K562 (cell line): Measurements from ENCODE around the gene MYOZ1. TPM values are rescaled to one million over a fixed set of nuclear protein-coding genes. Genes with fewer than 3 reads are reported as not detected.
A peak's percentile ranks its signal among the peaks of the same experiment; 100 is the strongest.

Source experiments
- BCLAF1 ChIP-seq, 2 experiments: fragments of 450-650 bp in 1 of 2; IDR thresholded peaks; 2 replicates each; pipeline ENCODE4 v1.6.1; 2011 to 2017; ENCODE audit warnings: low read depth in 2 of 2, antibody characterized with exemption in 1 of 2, borderline replicate concordance in 1 of 2, low read length in 1 of 2, mild to moderate bottlenecking in 1 of 2, mixed read lengths in 1 of 2; ENCODE audit not compliant: control insufficient read depth in 1 of 2
- FOXM1 ChIP-seq, 2 experiments: fragments of 450-650 bp in 1 of 2; sonication (generic) in 1 of 2; formaldehyde crosslinking in 1 of 2; IDR thresholded peaks; 2 replicates each; pipeline versions ENCODE4 v1.6.1 to v1.9.0; 2017 to 2022; ENCODE audit warnings: low read depth in 2 of 2, mild to moderate bottlenecking in 2 of 2, missing genetic modification reagents in 1 of 2, moderate library complexity in 1 of 2
- FOXP4 ChIP-seq: sonication (generic); formaldehyde crosslinking; IDR thresholded peaks from 2 replicates; pipeline ENCODE4 v1.8.0; 2022; ENCODE audit warnings: mild to moderate bottlenecking, missing genetic modification reagents, borderline replicate concordance
- ILK ChIP-seq: fragments of 450-650 bp; IDR thresholded peaks from 2 replicates; pipeline ENCODE4 v1.6.1; 2016; ENCODE audit warnings: missing genetic modification characterization, low read depth, mild to moderate bottlenecking, missing compliant biosample characterization, moderate library complexity, borderline replicate concordance
- KAT8 ChIP-seq: fragments of 450-650 bp; IDR thresholded peaks from 2 replicates; pipeline ENCODE4 v1.6.1; 2016; ENCODE audit warnings: low read depth, mild to moderate bottlenecking
- NFE2L1 ChIP-seq: fragments of 450-650 bp; IDR thresholded peaks from 2 replicates; pipeline ENCODE4 v1.6.1; 2016; ENCODE audit warnings: missing genetic modification characterization, low read depth, mild to moderate bottlenecking, missing compliant biosample characterization, moderate library complexity, borderline replicate concordance
- NFRKB ChIP-seq: fragments of 450-650 bp; IDR thresholded peaks from 2 replicates; pipeline ENCODE4 v1.6.1; 2016; ENCODE audit warnings: low read depth
- PHF8 ChIP-seq: fragments of 200-600 bp; sonication (generic); IDR thresholded peaks from 2 replicates; pipeline ENCODE4 v1.6.1; 2012; ENCODE audit warnings: mixed run types, mild to moderate bottlenecking, inconsistent platforms, low read length, moderate library complexity, borderline replicate concordance
- PTRF ChIP-seq: fragments of 450-650 bp; IDR thresholded peaks from 2 replicates; pipeline ENCODE4 v1.6.1; 2016; ENCODE audit warnings: mild to moderate bottlenecking, missing genetic modification characterization, missing compliant biosample characterization
- RBFOX2 ChIP-seq: fragments of 200-400 bp; formaldehyde crosslinking; IDR thresholded peaks from 2 replicates; pipeline ENCODE4 v1.6.1; 2017; ENCODE audit warnings: low read depth, mild to moderate bottlenecking, low read length, moderate library complexity
- SRSF1 ChIP-seq: fragments of 200-400 bp; formaldehyde crosslinking; IDR thresholded peaks from 2 replicates; pipeline ENCODE4 v1.6.1; 2017; ENCODE audit warnings: mild to moderate bottlenecking, low read depth, low read length, moderate library complexity
- TBL1XR1 ChIP-seq, 2 experiments: IDR thresholded peaks; 2 replicates each; pipeline ENCODE4 v1.6.1; 2012; ENCODE audit warnings: improper control_type of control experiment in 2 of 2, low read length in 2 of 2, mild to moderate bottlenecking in 1 of 2
- TCF15 ChIP-seq: fragments of 250-450 bp; sonication (Bioruptor Pico); IDR thresholded peaks from 2 replicates; pipeline ENCODE4 v1.8.0; 2022; ENCODE audit warnings: moderate library complexity, mild to moderate bottlenecking, inconsistent platforms
- ZNF507 ChIP-seq: conservative IDR thresholded peaks from 2 replicates; pipeline ENCODE4 v1.6.1; 2017; ENCODE audit warnings: missing genetic modification characterization, missing compliant biosample characterization
- ZNF639 ChIP-seq, 2 experiments: fragments of 200-800 bp in 1 of 2; sonication (Bioruptor generic) in 1 of 2; sonication (generic) in 1 of 2; formaldehyde crosslinking in 1 of 2; IDR thresholded peaks in 1 of 2; conservative IDR thresholded peaks in 1 of 2; 2 replicates each; pipeline versions ENCODE4 v1.5.0 to v1.6.1; 2016 to 2020; ENCODE audit warnings: missing compliant biosample characterization in 1 of 2, missing genetic modification characterization in 1 of 2, missing genetic modification reagents in 1 of 2
- ZNF764 ChIP-seq: fragments of 250-450 bp; sonication (Bioruptor Pico); IDR thresholded peaks from 2 replicates; pipeline ENCODE4 v1.4.0; 2020; ENCODE audit warnings: low read depth, mild to moderate bottlenecking, moderate library complexity
- ZSCAN32 ChIP-seq: fragments of 450-650 bp; formaldehyde crosslinking; IDR thresholded peaks from 2 replicates; pipeline ENCODE4 v1.4.0; 2020; ENCODE audit warnings: mild to moderate bottlenecking, moderate library complexity
- polyA plus RNA-seq, 8 experiments: library from polyadenylated mRNA; depleted of rRNA in 4 of 8; stranded (reverse) in 5 of 8; unstranded in 3 of 8; fragments of >200 nt; fragmentation: Nextera tagmentation in 2 of 8; fragmentation: Illumina TruSeq in 1 of 8; extraction: Ambion mirVana in 2 of 8; extraction: Trizol in 1 of 8; gene quantifications; 2 replicates each; pipeline versions ENCODE4 v1.2.1 to v1.2.3, GENCODE V29; 2011 to 2014; ENCODE audit warnings: inconsistent platforms in 1 of 8, missing spikeins in 1 of 8
- total RNA-seq, 7 experiments: library from RNA; depleted of rRNA in 6 of 7; stranded (reverse); fragments of >200 nt in 6 of 7; fragmentation: Illumina TruSeq in 2 of 7; extraction: Trizol in 2 of 7; gene quantifications; 2 replicates each; pipeline versions ENCODE4 v1.2.1 to v1.2.3, GENCODE V29; 2011 to 2021; ENCODE audit warnings: low replicate concordance in 1 of 7
- TF ChIP-seq, protein P1 (sequence below): sonication (generic); formaldehyde crosslinking; IDR thresholded peaks from 2 replicates; pipeline ENCODE4 v1.9.0; 2022; ENCODE audit warnings: mild to moderate bottlenecking, missing genetic modification reagents
- TF ChIP-seq, protein P2 (sequence below): IDR thresholded peaks from 2 replicates; pipeline ENCODE4 v1.6.1; 2011; ENCODE audit not compliant: insufficient read length; ENCODE audit errors: extremely low read depth

Gene MYOZ1
- total and polyA plus RNA-seq, 9 of the 15 experiments (the other 6 are each of a cell fraction or from before 2014, with no cell fraction given) = 0.03 to 0.18 (median 0.07) TPM; not detected in 5

- TF ChIP-seq ZNF639 (CRISPR knock-in tag; conservative IDR thresholded peaks at IDR 0.05 in 1 of 2, IDR thresholded peaks at IDR 0.05 in 1 of 2) (no peak), PHF8 (no peak), KAT8 (no peak), ILK (tag) (no peak), NFRKB (no peak), PTRF (tag) (no peak), ZSCAN32 (CRISPR knock-in tag) (peak; percentile 70; the same call in 1 of the 2 replicates), RBFOX2 (no peak), ZNF507 (tag) (no peak), ZNF764 (CRISPR knock-in tag) (no peak), SRSF1 (no peak), BCLAF1 (IDR thresholded peaks at IDR 0.05; ENCODE audit: borderline replicate concordance in 1 of 2, control insufficient read depth in 1 of 2, low read depth in 2 of 2, low read length in 1 of 2) (no peak), FOXP4 (no peak), TBL1XR1 (IDR thresholded peaks at IDR 0.05; ENCODE audit: low read length in 2 of 2) (peak in 1 of 2 experiments; percentile 85; a peak in 2 of 4 replicates), FOXM1 (IDR thresholded peaks at IDR 0.05; ENCODE audit: low read depth) (peak; percentile 80; the same call in 1 of the 2 replicates), FOXM1 (CRISPR knock-in tag; IDR thresholded peaks at IDR 0.05; ENCODE audit: low read depth) (no peak), NFE2L1 (tag) (no peak), TCF15 (CRISPR knock-in tag) (no peak)
- TF ChIP-seq, protein P1, sequence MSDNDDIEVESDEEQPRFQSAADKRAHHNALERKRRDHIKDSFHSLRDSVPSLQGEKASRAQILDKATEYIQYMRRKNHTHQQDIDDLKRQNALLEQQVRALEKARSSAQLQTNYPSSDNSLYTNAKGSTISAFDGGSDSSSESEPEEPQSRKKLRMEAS = no peak
- TF ChIP-seq, protein P2, sequence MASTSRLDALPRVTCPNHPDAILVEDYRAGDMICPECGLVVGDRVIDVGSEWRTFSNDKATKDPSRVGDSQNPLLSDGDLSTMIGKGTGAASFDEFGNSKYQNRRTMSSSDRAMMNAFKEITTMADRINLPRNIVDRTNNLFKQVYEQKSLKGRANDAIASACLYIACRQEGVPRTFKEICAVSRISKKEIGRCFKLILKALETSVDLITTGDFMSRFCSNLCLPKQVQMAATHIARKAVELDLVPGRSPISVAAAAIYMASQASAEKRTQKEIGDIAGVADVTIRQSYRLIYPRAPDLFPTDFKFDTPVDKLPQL = no peak
These were observed 54.7 kb downstream of the MYOZ1 start (continued) for GRCh38 chr10:73586583-73586984.
